Kidney (tissue), 14 donors: ENCODE measurements around the gene TBC1D23. TPM values are rescaled to one million over a fixed set of nuclear protein-coding genes. Genes with fewer than 3 reads are reported as not detected.

Experiments
- DNase-seq, 5 donors: peaks; one replicate each; pipeline ENCODE4 v3.0.0-alpha.2; 2013 to 2020
- FAIRE-seq: peaks from 2 replicates; lab custom pipeline; 2012; peaks lifted over from hg19 to GRCh38; lab: Jason Lieb, UNC
- H3K27ac ChIP-seq, 2 donors: one replicate each; pipeline ENCODE4 v1.7.0; 2013; ENCODE audit warnings: low read depth in 2 of 2, low read length in 2 of 2, inconsistent platforms in 1 of 2
- H3K27me3 ChIP-seq: one replicate; pipeline ENCODE4 v1.7.1; 2013; ENCODE audit warnings: low read length, inconsistent platforms; ENCODE audit not compliant: control insufficient read depth, insufficient read depth
- H3K36me3 ChIP-seq, 3 donors: one replicate each; pipeline versions ENCODE4 v1.7.0 to v1.7.1; 2013; ENCODE audit warnings: low read length in 3 of 3, control low read depth in 1 of 3, inconsistent platforms in 1 of 3; ENCODE audit not compliant: insufficient read depth in 3 of 3, control insufficient read depth in 2 of 3
- H3K4me1 ChIP-seq, 3 donors: one replicate each; pipeline versions ENCODE4 v1.7.0 to v1.7.1; 2013; ENCODE audit warnings: low read length in 3 of 3, inconsistent platforms in 1 of 3, low read depth in 1 of 3; ENCODE audit not compliant: control insufficient read depth in 2 of 3, insufficient read depth in 2 of 3
- H3K4me3 ChIP-seq, 3 donors: one replicate each; pipeline versions ENCODE4 v1.7.0 to v1.8.1; 2013; ENCODE audit warnings: low read length in 3 of 3, control low read depth in 1 of 3, inconsistent platforms in 1 of 3
- H3K9ac ChIP-seq, 3 donors: one replicate each; pipeline versions ENCODE4 v1.7.0 to v1.7.1; 2013; ENCODE audit warnings: low read length in 3 of 3, control low read depth in 1 of 3, inconsistent platforms in 1 of 3
- H3K9me3 ChIP-seq, 3 donors: one replicate each; pipeline versions ENCODE4 v1.7.0 to v1.7.1; 2013; ENCODE audit warnings: low read length in 3 of 3, control low read depth in 1 of 3, inconsistent platforms in 1 of 3; ENCODE audit not compliant: control insufficient read depth in 2 of 3, insufficient read depth in 1 of 3
- CTCF ChIP-seq: IDR thresholded peaks from 3 replicates; pipeline ENCODE4 v1.5.1; 2012; ENCODE audit warnings: mild to moderate bottlenecking, moderate library complexity, borderline replicate concordance; ENCODE audit not compliant: insufficient read depth; ENCODE audit errors: extremely low read depth
- intact Hi-C: fragments of 100-400 bp; cut with DNase I; formaldehyde crosslinking; loops from one replicate; pipeline ENCODE4 v1.11.1; 2022
- polyA plus RNA-seq: library from polyadenylated mRNA; stranded (reverse); fragments of 350-450 nt; fragmentation: Illumina TruSeq; extraction: RNeasy Lipid Tissue Mini Kit (QIAGEN cat#74804); gene quantifications from one replicate; pipeline ENCODE4 v1.2.3, GENCODE V29; 2014; ENCODE audit warnings: low read depth, low replicate concordance; ENCODE audit not compliant: insufficient read depth
- total RNA-seq: library from RNA; stranded (reverse); fragmentation: NEBNext Ultra II Directional; extraction: Animal tissue kit (Norgen Biotek cat#: 25700); gene quantifications from one replicate; pipeline ENCODE4 v1.2.1, GENCODE V29; 2021
- donor health status: control.
- donor health status: control.
- donor health status: control.
- donor health status: control.
- donor health status: control.
- donor health status: DM: yes; HTN: yes; CAD: no.
- donor health status: Normal renal cell carcinoma (clear cell type).

TBC1D23 gene
- total and polyA plus RNA-seq, 2 donors from 2014 or later = 18.0 to 46.9 TPM

GRCh38 chr3:100364421-100364820 is 103.6 kb downstream of the TBC1D23 start:
- Histone ChIP-seq H3K27me3 (no peaks in the 10 kb centered on the region), H3K4me1 (no peaks in the 10 kb centered on the region), H3K4me3 (no peak overlapping the region), H3K27ac (no peak overlapping the region), H3K9ac (no peak overlapping the region), H3K9me3 (no peaks in the 10 kb centered on the region), H3K36me3 (peaks cover 3 to 31% (median 9%) of the 10 kb centered on the region in 3 donors)
- DNase-seq = no peak
- TF ChIP-seq CTCF = no peak
- FAIRE-seq = no peak
- intact Hi-C loops = no loop called here

- FAIRE-seq (no peak), DNase-seq (no peak)
- H3K27me3 ChIP-seq = no peaks in the 10 kb centered on the region
- H3K36me3 ChIP-seq = peaks cover 5 to 37% (median 9%) of the 10 kb centered on the region in 3 donors
- H3K4me1 ChIP-seq = no peaks in the 10 kb centered on the region
- H3K4me3 ChIP-seq = no peak overlapping the region
- no peak for TF ChIP-seq CTCF
- H3K27ac ChIP-seq = no peak overlapping the region
- H3K9me3 ChIP-seq = no peaks in the 10 kb centered on the region
- intact Hi-C loops = no loop called here
- no peak overlapping the region for H3K9ac ChIP-seq
Observed at GRCh38 chr3:100366424-100366823, 105.6 kb downstream of the TBC1D23 start.

- Histone ChIP-seq H3K9me3 (no peaks in the 10 kb centered on the region), H3K9ac (no peak overlapping the region), H3K36me3 (peaks cover 5 to 42% (median 15%) of the 10 kb centered on the region in 3 donors), H3K27me3 (no peaks in the 10 kb centered on the region), H3K4me3 (no peak overlapping the region), H3K4me1 (no peaks in the 10 kb centered on the region), H3K27ac (no peak overlapping the region)
- DNase-seq = no peak
- intact Hi-C loops = no loop called here
- no peak for TF ChIP-seq CTCF
- no peak for FAIRE-seq
Observed at GRCh38 chr3:100368441-100368840, 107.6 kb downstream of the TBC1D23 start.

- intact Hi-C loops = no loop called here
- H3K9ac ChIP-seq = no peak overlapping the region
- no peak overlapping the region for H3K27ac ChIP-seq
- H3K27me3 ChIP-seq = no peaks in the 10 kb centered on the region
- DNase-seq (no peak), FAIRE-seq (no peak)
- no peak for TF ChIP-seq CTCF
- H3K4me3 ChIP-seq = no peak overlapping the region
- peaks cover 0 to 14% (median 0%) of the 10 kb centered on the region in 3 donors for H3K4me1 ChIP-seq
- H3K36me3 ChIP-seq = peaks cover 7 to 36% (median 15%) of the 10 kb centered on the region in 3 donors
- no peaks in the 10 kb centered on the region for H3K9me3 ChIP-seq
Observed at GRCh38 chr3:100370756-100371155, 110.0 kb downstream of the TBC1D23 start.
